ENCODE measurements around the gene MARF1. TPM values are rescaled to one million over a fixed set of nuclear protein-coding genes. Genes with fewer than 3 reads are reported as not detected.
A peak's percentile ranks its signal among the peaks of the same experiment; 100 is the strongest.

MARF1 gene
- total RNA-seq, 1 donor from 2014 or later: 97.1 TPM

DNA sequence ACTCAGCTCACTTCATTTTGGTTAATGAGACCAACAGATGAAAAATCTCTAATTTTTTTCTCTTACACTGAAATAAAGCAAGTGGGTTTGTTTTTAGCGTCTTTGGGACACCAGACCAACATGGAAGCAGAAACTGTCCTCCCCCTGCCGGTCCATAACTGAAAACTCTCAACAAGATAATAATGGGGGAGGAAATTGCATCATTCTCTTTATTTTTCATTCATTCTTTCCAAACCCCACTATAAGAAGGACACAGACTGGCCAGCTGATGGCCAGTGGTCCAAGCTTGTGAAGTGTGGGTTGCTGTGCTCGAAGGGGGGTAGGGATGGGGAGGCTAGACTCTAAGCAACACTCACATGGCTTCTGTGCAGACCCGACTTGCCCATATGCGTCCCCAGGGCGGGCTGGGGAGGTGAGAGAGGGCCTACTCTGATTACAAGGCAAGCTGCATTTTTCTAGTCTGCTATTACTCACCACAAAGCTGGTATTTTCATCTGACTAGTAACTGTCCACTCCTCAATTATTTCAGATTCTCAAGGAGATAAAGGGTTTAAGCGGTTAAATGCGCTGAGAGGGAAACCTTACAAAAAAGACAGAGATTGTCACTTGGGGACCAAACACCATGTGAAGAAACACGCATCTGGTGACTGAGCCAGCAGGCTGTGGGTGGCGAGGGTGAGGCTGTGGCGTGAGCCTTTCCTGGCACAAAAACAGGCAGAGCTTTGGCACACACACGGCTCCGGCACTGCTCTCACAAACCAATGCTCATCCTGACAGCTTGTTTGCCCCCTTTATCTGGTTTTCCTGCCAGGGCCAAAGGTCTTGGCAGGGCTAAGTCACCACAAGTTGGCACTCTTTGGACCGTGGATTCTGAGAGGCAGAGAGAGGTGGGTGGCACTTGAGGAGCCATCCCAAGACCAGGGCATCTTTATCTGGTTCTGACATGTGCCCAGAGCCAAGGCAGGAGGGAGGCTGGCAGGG lies 38.2 kb downstream of the MARF1 start:
- Histone ChIP-seq H3K27me3 (no peaks in the 10 kb centered on the region), H3K27ac (no peak overlapping the region), H3K9me3 (no peaks in the 10 kb centered on the region), H3K36me3 (peaks cover 94% of the 10 kb centered on the region), H3K4me1 (peaks cover 21% of the 10 kb centered on the region), H3K4me3 (no peak overlapping the region)
- DNase-seq (no peak), ATAC-seq (no peak)
- TF ChIP-seq, protein P1, sequence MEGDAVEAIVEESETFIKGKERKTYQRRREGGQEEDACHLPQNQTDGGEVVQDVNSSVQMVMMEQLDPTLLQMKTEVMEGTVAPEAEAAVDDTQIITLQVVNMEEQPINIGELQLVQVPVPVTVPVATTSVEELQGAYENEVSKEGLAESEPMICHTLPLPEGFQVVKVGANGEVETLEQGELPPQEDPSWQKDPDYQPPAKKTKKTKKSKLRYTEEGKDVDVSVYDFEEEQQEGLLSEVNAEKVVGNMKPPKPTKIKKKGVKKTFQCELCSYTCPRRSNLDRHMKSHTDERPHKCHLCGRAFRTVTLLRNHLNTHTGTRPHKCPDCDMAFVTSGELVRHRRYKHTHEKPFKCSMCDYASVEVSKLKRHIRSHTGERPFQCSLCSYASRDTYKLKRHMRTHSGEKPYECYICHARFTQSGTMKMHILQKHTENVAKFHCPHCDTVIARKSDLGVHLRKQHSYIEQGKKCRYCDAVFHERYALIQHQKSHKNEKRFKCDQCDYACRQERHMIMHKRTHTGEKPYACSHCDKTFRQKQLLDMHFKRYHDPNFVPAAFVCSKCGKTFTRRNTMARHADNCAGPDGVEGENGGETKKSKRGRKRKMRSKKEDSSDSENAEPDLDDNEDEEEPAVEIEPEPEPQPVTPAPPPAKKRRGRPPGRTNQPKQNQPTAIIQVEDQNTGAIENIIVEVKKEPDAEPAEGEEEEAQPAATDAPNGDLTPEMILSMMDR (IDR thresholded peaks at IDR 0.05): no peak
- intact Hi-C loops (cut with DNase I): no loop called here

DNA sequence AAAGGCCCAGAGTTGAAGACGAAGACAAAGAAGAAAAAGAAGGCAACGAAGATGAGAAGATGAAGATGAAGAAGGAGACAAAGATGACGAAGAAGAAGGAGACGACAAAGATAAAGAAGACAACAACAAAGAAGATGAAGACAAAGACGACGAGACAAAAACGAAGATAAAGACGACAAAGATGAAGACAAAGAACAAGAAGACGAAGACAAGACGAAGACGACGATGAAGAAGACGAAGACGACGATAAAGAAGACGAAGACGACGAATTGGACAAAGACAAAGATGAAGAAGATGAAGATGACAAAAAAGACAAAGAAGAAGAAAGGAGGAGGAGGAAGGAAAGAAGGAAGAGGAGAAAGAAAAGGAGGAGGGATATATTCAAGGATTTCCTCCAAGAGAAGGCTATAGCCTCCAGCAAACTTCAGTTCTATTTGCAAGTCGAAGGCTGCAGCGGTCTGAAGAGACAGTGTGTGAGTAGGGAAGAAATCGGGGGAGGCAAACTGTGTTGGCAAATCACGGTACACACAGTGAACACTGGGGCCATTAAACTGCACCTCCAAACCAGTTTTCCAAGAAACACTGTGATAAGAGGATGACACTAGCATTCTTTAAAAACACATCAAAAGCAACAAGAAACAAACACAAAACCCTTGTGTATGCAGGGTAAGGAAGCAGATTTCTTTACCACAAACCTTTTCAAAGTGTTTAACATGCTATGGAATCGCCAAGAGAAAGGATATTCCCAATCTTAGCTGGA lies 40.5 kb downstream of the MARF1 start:
- intact Hi-C loops (cut with DNase I): no loop called here
- Histone ChIP-seq H3K4me1 (peaks cover 6% of the 10 kb centered on the region), H3K9me3 (no peaks in the 10 kb centered on the region), H3K27ac (no peak overlapping the region), H3K4me3 (no peak overlapping the region), H3K36me3 (peaks cover 94% of the 10 kb centered on the region), H3K27me3 (no peaks in the 10 kb centered on the region)
- TF ChIP-seq, protein P1 (IDR thresholded peaks at IDR 0.05): no peak
- ATAC-seq: no peak
- DNase-seq: no peak

DNA sequence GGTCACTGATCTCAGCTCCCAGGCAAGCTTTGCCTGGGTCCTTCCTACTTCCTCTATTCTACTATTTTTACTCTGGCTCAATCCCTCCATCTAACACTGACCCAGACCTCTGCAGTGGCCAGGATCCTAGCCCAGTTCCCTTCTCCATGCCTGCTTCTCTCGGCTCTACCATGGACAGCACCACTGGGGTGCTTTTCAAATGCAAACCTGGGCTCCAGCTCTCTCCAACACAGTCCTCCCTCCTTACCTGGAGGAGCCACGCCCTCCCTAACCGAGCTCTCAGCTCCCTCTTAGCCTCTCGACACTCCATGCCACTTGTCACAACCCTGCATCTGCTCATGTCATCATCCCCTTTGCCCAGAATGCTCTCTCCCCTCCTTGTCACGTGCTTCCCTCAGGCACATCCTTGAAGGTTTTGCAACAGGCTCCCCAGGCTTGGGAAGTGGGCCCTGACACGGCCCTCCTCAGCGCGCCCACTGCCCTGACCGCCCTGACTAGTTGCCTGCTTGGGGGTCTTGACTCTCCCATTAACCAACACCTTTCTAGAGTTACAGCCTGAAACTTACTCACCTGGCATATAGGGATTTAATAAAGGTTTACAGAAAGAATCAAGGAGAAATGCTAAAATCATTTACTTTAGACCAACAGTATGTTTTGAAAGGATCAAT lies 41.6 kb downstream of the MARF1 start:
- peaks cover 92% of the 10 kb centered on the region for H3K36me3 ChIP-seq
- ATAC-seq: peak; percentile 65
- intact Hi-C loops (cut with DNase I): no loop called here

DNA sequence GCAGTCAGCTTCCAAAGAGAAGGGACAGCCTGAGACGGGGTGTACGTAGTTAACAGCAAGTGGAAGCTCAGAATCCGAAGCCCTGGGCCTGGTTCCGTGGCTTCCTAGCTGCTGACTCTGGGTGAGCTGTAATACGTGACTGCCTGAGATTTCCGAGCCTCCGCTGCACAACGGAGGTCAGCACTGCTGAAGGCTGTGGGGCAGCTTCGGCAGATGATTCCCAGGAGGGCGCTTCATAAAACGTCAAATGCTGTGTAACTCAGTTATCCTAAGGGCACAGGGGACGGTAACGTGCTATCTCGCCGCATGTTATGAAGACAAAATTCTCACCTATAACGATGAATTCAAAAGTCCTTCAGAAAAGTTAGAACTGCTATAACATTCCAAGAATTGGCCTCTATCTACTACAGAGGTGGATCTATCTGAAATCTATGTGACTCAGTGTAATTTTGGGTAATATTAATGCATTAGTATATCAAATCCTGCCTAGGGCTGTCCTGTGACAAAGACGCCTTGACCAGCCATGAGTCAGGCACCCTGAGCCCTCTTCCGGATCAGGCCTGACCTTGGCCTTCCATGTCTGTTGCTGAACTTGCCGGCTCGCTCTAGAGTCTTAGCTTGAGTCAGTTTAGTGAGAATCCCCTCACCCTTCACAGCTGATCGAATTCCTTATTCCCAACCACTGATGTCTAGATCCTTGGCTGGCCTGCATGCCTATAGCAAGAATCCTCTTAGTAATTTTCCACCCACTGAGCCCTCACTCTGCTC lies 43.5 kb downstream of the MARF1 start:
- Histone ChIP-seq H3K9me3 (no peaks in the 10 kb centered on the region), H3K27ac (no peak overlapping the region), H3K4me3 (no peak overlapping the region), H3K36me3 (peaks cover 98% of the 10 kb centered on the region), H3K27me3 (no peaks in the 10 kb centered on the region), H3K4me1 (peaks cover 11% of the 10 kb centered on the region)
- TF ChIP-seq, protein P1 (IDR thresholded peaks at IDR 0.05): no peak
- intact Hi-C loops (cut with DNase I): no loop called here
- DNase-seq: no peak
- no peak for ATAC-seq

More for the DNA sequence above, 41.6 kb downstream of the MARF1 start:
- no peak for DNase-seq
- Histone ChIP-seq H3K4me1 (peaks cover 4% of the 10 kb centered on the region), H3K27me3 (no peaks in the 10 kb centered on the region), H3K27ac (no peak overlapping the region), H3K9me3 (no peaks in the 10 kb centered on the region), H3K4me3 (no peak overlapping the region)
- TF ChIP-seq, protein P1 (IDR thresholded peaks at IDR 0.05): no peak

DNA sequence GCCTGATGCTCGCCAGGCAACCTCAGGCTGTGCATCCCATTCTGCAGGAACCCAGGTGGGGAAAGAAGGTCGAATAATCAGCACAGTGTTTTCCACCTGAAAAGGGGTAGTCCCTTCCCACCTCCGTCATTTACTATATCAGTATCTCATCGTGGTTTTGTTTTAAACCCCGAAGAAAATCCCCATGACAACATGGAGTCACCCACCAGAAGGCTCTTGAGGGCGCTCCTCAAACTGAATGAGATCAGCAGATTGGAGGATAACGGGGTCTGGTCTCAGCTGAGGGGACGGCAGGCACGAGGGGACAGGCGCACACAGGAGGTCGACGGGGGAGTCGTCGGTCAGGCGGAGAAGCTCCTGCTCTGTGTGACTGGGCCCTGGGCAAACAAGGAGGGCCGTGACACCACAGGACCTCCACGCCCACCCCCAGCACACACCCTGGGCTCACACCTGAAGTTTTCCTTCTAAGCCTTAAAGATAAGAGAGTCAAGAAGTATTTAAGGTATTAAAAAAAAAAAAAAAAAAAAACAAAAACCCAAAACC lies 44.2 kb downstream of the MARF1 start:
- no peak overlapping the region for H3K27ac ChIP-seq
- peaks cover 11% of the 10 kb centered on the region for H3K4me1 ChIP-seq
- TF ChIP-seq, protein P1 (IDR thresholded peaks at IDR 0.05): no peak
- no peak overlapping the region for H3K4me3 ChIP-seq
- ATAC-seq: no peak
- intact Hi-C loops (cut with DNase I): no loop called here
- H3K36me3 ChIP-seq: peaks cover 95% of the 10 kb centered on the region
- H3K9me3 ChIP-seq: no peaks in the 10 kb centered on the region
- no peak for DNase-seq
- no peaks in the 10 kb centered on the region for H3K27me3 ChIP-seq
